GM13976 (cell line): ENCODE results near the gene KLF15.

Experiments
- DNase-seq: peaks from one replicate; pipeline ENCODE4 v3.0.0; 2012; ENCODE audit warnings: low spot score
- in situ Hi-C: fragments of 300-500 bp; cut with MboI; formaldehyde crosslinking; loops from one replicate; pipeline ENCODE4 v1.12.0; 2022; ENCODE audit warnings: low sequenced_read_pairs, mixed read lengths, inconsistent platforms; ENCODE audit not compliant: unreplicated experiment
- TF ChIP-seq, protein P1 (sequence below): IDR thresholded peaks from 2 replicates; pipeline ENCODE4 v1.5.1; 2012; ENCODE audit warnings: borderline replicate concordance, mild to moderate bottlenecking; ENCODE audit not compliant: insufficient read depth; ENCODE audit errors: extremely low read depth, missing control alignments, control extremely low read depth

The KLF15 gene

GRCh38 chr3:126376444-126376843 lies 19.2 kb upstream of the KLF15 start:
- TF ChIP-seq, protein P1, sequence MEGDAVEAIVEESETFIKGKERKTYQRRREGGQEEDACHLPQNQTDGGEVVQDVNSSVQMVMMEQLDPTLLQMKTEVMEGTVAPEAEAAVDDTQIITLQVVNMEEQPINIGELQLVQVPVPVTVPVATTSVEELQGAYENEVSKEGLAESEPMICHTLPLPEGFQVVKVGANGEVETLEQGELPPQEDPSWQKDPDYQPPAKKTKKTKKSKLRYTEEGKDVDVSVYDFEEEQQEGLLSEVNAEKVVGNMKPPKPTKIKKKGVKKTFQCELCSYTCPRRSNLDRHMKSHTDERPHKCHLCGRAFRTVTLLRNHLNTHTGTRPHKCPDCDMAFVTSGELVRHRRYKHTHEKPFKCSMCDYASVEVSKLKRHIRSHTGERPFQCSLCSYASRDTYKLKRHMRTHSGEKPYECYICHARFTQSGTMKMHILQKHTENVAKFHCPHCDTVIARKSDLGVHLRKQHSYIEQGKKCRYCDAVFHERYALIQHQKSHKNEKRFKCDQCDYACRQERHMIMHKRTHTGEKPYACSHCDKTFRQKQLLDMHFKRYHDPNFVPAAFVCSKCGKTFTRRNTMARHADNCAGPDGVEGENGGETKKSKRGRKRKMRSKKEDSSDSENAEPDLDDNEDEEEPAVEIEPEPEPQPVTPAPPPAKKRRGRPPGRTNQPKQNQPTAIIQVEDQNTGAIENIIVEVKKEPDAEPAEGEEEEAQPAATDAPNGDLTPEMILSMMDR = no peak
- in situ Hi-C loops = no loop called here

GRCh38 chr3:126375835-126376331 lies 18.7 kb upstream of the KLF15 start:
- TF ChIP-seq, protein P1 = no peak
- in situ Hi-C loops = no loop called here
- no peak for DNase-seq

More at GRCh38 chr3:126376444-126376843, 19.2 kb upstream of the KLF15 start:
- no peak for DNase-seq

- in situ Hi-C loops = no loop called here
- TF ChIP-seq, protein P1 = no peak
- DNase-seq = no peak
Measured at GRCh38 chr3:126373682-126374601, 16.7 kb upstream of the KLF15 start.

DNA sequence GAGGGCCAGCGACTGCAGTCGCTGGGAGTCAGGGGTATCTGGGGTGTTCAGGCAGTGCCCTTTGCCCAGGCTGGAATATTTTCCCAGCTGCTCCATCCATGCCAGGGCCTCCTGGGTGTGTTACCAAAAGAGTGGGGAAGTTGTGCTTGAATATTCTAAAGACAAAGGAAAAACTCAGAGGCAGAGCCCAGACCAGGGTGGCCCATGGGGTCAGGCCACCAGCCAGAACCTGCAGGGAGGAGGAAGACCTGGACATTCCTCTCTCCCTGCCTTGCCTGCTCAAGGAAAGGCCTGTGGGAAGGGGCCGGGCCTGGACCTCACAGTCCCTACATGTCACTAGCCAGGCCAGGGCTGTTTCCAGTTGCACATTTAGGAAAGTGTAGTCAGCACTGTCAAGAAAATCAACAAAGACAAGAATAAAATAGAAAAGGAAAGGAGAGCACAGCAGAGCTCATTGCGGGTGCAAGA lies 16.0 kb upstream of the KLF15 start:
- in situ Hi-C loops = no loop called here
- TF ChIP-seq, protein P1 = no peak
- DNase-seq = no peak

GRCh38 chr3:126372413-126373145 lies 15.4 kb upstream of the KLF15 start:
- in situ Hi-C loops = no loop called here

More at GRCh38 chr3:126372413-126373145, 15.4 kb upstream of the KLF15 start:
- TF ChIP-seq, protein P1 = no peak
- no peak for DNase-seq
